Neuron (in vitro differentiated cells): Measurements from ENCODE around the gene CYP27C1.
A peak's percentile ranks its signal among the peaks of the same experiment; 100 is the strongest.
"Not testable (repeated sequence)": the region's sequence is repeated elsewhere in the genome, so short reads cannot be mapped to it uniquely, and the experiment has no call there.

ENCODE experiments used
- H2AFZ ChIP-seq: one replicate; pipeline ENCODE4 v1.6.1; 2013; ENCODE audit warnings: low read depth, mild to moderate bottlenecking, inconsistent platforms, low read length, moderate library complexity
- H3K27me3 ChIP-seq: one replicate; pipeline ENCODE4 v1.6.1; 2013; ENCODE audit warnings: low read length; ENCODE audit not compliant: insufficient read depth
- H3K36me3 ChIP-seq: one replicate; pipeline ENCODE4 v1.6.1; 2013; ENCODE audit warnings: low read length; ENCODE audit not compliant: insufficient read depth
- H3K4me1 ChIP-seq: one replicate; pipeline ENCODE4 v1.6.1; 2013; ENCODE audit warnings: low read length; ENCODE audit not compliant: insufficient read depth
- H3K4me3 ChIP-seq: 2 replicates; pipeline ENCODE4 v1.5.1; 2013; ENCODE audit warnings: mild to moderate bottlenecking, low read length, moderate library complexity
- H3K9me3 ChIP-seq: one replicate; pipeline ENCODE4 v1.6.1; 2013; ENCODE audit warnings: low read length

CYP27C1 gene

GRCh38 chr2:127220102-127220767 lies at the start of gene CYP27C1:
CYP27C1 (minus strand) TSS chr2:127220299; CDS start chr2:127220270, 29 bp downstream.
- H2AFZ ChIP-seq, result peak within 1 kb of the TSS; percentile 59
- H3K4me3 ChIP-seq, result peak within 1 kb of the TSS; percentile 83
- H3K4me1 ChIP-seq, result peaks cover 2% of the 10 kb centered on the region
- no peaks in the 10 kb centered on the region for H3K36me3 ChIP-seq
- H3K9me3 ChIP-seq, result no peaks in the 10 kb centered on the region
- no peaks in the 10 kb centered on the region for H3K27me3 ChIP-seq

- H3K4me1 ChIP-seq, result no peaks in the 10 kb centered on the region
- H3K27me3 ChIP-seq, result no peaks in the 10 kb centered on the region
- H3K36me3 ChIP-seq, result peaks cover 64% of the 10 kb centered on the region
- H3K4me3 ChIP-seq, result no peak overlapping the region
- no peaks in the 10 kb centered on the region for H3K9me3 ChIP-seq
- H2AFZ ChIP-seq, result no peak overlapping the region
Measured at GRCh38 chr2:127261804-127262406, 41.8 kb upstream of the CYP27C1 start.

- Histone ChIP-seq H3K4me3 (no peak overlapping the region), H3K27me3 (no peaks in the 10 kb centered on the region), H3K36me3 (peaks cover 69% of the 10 kb centered on the region), H2AFZ (no peak overlapping the region), H3K4me1 (no peaks in the 10 kb centered on the region), H3K9me3 (no peaks in the 10 kb centered on the region)
Measured at GRCh38 chr2:127259355-127259754, 39.3 kb upstream of the CYP27C1 start.

GRCh38 chr2:127256866-127257265 lies 36.8 kb upstream of the CYP27C1 start:
- Histone ChIP-seq H3K9me3 (no peaks in the 10 kb centered on the region), H3K4me1 (no peaks in the 10 kb centered on the region), H3K4me3 (no peak overlapping the region), H3K36me3 (peaks cover 55% of the 10 kb centered on the region), H2AFZ (no peak overlapping the region), H3K27me3 (no peaks in the 10 kb centered on the region)

GRCh38 chr2:127256381-127256780 lies 36.3 kb upstream of the CYP27C1 start:
- Histone ChIP-seq H3K36me3 (peaks cover 50% of the 10 kb centered on the region), H3K9me3 (no peaks in the 10 kb centered on the region), H2AFZ (no peak overlapping the region), H3K27me3 (no peaks in the 10 kb centered on the region), H3K4me3 (no peak overlapping the region), H3K4me1 (no peaks in the 10 kb centered on the region)

GRCh38 chr2:127255721-127256120 lies 35.6 kb upstream of the CYP27C1 start:
- peaks cover 43% of the 10 kb centered on the region for H3K36me3 ChIP-seq
- no peak overlapping the region for H3K4me3 ChIP-seq
- no peaks in the 10 kb centered on the region for H3K9me3 ChIP-seq
- no peak overlapping the region for H2AFZ ChIP-seq
- H3K4me1 ChIP-seq, result no peaks in the 10 kb centered on the region
- no peaks in the 10 kb centered on the region for H3K27me3 ChIP-seq

- Histone ChIP-seq H2AFZ (no peak overlapping the region), H3K9me3 (no peaks in the 10 kb centered on the region), H3K4me1 (no peaks in the 10 kb centered on the region), H3K27me3 (no peaks in the 10 kb centered on the region), H3K4me3 (no peak overlapping the region), H3K36me3 (peaks cover 37% of the 10 kb centered on the region)
Measured at GRCh38 chr2:127255146-127255545, 35.0 kb upstream of the CYP27C1 start.

- H3K36me3 ChIP-seq, result peaks cover 31% of the 10 kb centered on the region
- no peaks in the 10 kb centered on the region for H3K27me3 ChIP-seq
- H3K4me3 ChIP-seq, result no peak overlapping the region
- no peaks in the 10 kb centered on the region for H3K4me1 ChIP-seq
- no peak overlapping the region for H2AFZ ChIP-seq
- H3K9me3 ChIP-seq, result no peaks in the 10 kb centered on the region
Measured at GRCh38 chr2:127254386-127254981, 34.4 kb upstream of the CYP27C1 start.

- H3K4me1 ChIP-seq, H3K36me3 ChIP-seq, H3K27me3 ChIP-seq, H3K9me3 ChIP-seq, H3K4me3 ChIP-seq, H2AFZ ChIP-seq: not testable (repeated sequence)
Measured at GRCh38 chr2:127241184-127241583, 21.1 kb upstream of the CYP27C1 start.

- Histone ChIP-seq H3K4me1 (no peaks in the 10 kb centered on the region), H3K27me3 (no peaks in the 10 kb centered on the region), H2AFZ (no peak overlapping the region), H3K4me3 (no peak overlapping the region), H3K36me3 (no peaks in the 10 kb centered on the region), H3K9me3 (peaks cover 4% of the 10 kb centered on the region)
Measured at GRCh38 chr2:127239395-127239794, 19.3 kb upstream of the CYP27C1 start.

GRCh38 chr2:127237768-127238167 lies 17.7 kb upstream of the CYP27C1 start:
- H3K4me1 ChIP-seq, H2AFZ ChIP-seq, H3K36me3 ChIP-seq, H3K4me3 ChIP-seq, H3K9me3 ChIP-seq, H3K27me3 ChIP-seq: not testable (repeated sequence)

GRCh38 chr2:127235082-127235702 lies 15.1 kb upstream of the CYP27C1 start:
- no peaks in the 10 kb centered on the region for H3K4me1 ChIP-seq
- no peaks in the 10 kb centered on the region for H3K9me3 ChIP-seq
- H2AFZ ChIP-seq, result no peak overlapping the region
- no peaks in the 10 kb centered on the region for H3K36me3 ChIP-seq
- H3K4me3 ChIP-seq, result no peak overlapping the region
- no peaks in the 10 kb centered on the region for H3K27me3 ChIP-seq

GRCh38 chr2:127233710-127234109 lies 13.6 kb upstream of the CYP27C1 start:
- no peaks in the 10 kb centered on the region for H3K9me3 ChIP-seq
- no peaks in the 10 kb centered on the region for H3K27me3 ChIP-seq
- H3K4me3 ChIP-seq, result no peak overlapping the region
- no peak overlapping the region for H2AFZ ChIP-seq
- H3K4me1 ChIP-seq, result no peaks in the 10 kb centered on the region
- H3K36me3 ChIP-seq, result no peaks in the 10 kb centered on the region
